Immature natural killer cell (primary cell): ENCODE measurements around the gene PIEZO2. TPM values are rescaled to one million over a fixed set of nuclear protein-coding genes. Genes with fewer than 3 reads are reported as not detected.

ENCODE experiments used
- DNase-seq, 3 donors: peaks; one replicate each; pipeline ENCODE4 v3.0.0; 2022; ENCODE audit warnings: mixed read lengths in 1 of 3
- H3K27ac Mint-ChIP-seq, 6 donors: one replicate each; pipeline ENCODE4 v1.8.0; 2020; ENCODE audit warnings: mixed read lengths in 6 of 6, mild to moderate bottlenecking in 5 of 6, inconsistent platforms in 4 of 6, moderate library complexity in 3 of 6
- H3K27me3 Mint-ChIP-seq, 3 donors: one replicate each; pipeline ENCODE4 v1.8.0; 2020 to 2021; ENCODE audit warnings: low read depth in 3 of 3, mild to moderate bottlenecking in 3 of 3, mixed read lengths in 3 of 3, moderate library complexity in 3 of 3, inconsistent platforms in 1 of 3
- H3K36me3 Mint-ChIP-seq, 3 donors: one replicate each; pipeline ENCODE4 v1.8.0; 2020; ENCODE audit warnings: mixed read lengths in 3 of 3, inconsistent platforms in 2 of 3, mild to moderate bottlenecking in 2 of 3
- H3K4me1 Mint-ChIP-seq, 2 donors: one replicate each; pipeline ENCODE4 v1.8.0; 2020; ENCODE audit warnings: inconsistent platforms in 2 of 2, mild to moderate bottlenecking in 2 of 2, mixed read lengths in 2 of 2, moderate library complexity in 1 of 2
- H3K4me3 Mint-ChIP-seq, 5 donors: one replicate each; pipeline ENCODE4 v1.8.0; 2020; ENCODE audit warnings: mild to moderate bottlenecking in 5 of 5, mixed read lengths in 5 of 5, inconsistent platforms in 3 of 5, moderate library complexity in 3 of 5
- H3K9me3 Mint-ChIP-seq, 6 donors: one replicate each; pipeline ENCODE4 v1.8.0; 2020; ENCODE audit warnings: mild to moderate bottlenecking in 6 of 6, mixed read lengths in 6 of 6, inconsistent platforms in 4 of 6, moderate library complexity in 3 of 6
- polyA plus RNA-seq, 3 donors: library from polyadenylated mRNA; unstranded; fragments of 300-500 nt; fragmentation: Illumina TruSeq; gene quantifications; one replicate each; pipeline ENCODE4 v1.2.3, GENCODE V29; 2021

The PIEZO2 gene
- polyA plus RNA-seq, 3 donors from 2014 or later, result not detected

DNA sequence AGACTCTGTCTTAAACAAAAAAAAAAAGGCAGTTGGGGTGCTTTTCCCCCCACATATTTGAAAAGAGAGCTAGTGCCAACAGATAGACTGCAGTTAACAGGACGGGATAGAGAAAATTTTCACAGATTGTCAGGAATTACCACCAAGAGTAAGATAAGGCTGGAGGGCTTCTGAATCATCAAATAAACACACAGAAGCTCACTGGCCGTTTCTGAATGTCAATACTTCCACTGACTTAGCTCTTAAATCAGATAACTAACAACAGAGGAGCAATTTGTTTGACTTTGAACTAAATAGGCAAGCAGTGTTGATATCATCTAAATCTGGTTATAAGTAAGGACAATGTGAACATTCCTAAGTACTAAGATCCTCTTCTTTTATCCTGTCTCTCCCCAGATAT lies 34.7 kb downstream of the PIEZO2 start:
- Mint-ChIP-seq H3K9me3 (peaks cover 0 to 9% (median 0%) of the 10 kb centered on the region in 6 donors), H3K36me3 (no peaks in the 10 kb centered on the region), H3K4me1 (no peaks in the 10 kb centered on the region), H3K27ac (no peak overlapping the region), H3K27me3 (no peaks in the 10 kb centered on the region), H3K4me3 (no peak overlapping the region)
- DNase-seq, result no peak

DNA sequence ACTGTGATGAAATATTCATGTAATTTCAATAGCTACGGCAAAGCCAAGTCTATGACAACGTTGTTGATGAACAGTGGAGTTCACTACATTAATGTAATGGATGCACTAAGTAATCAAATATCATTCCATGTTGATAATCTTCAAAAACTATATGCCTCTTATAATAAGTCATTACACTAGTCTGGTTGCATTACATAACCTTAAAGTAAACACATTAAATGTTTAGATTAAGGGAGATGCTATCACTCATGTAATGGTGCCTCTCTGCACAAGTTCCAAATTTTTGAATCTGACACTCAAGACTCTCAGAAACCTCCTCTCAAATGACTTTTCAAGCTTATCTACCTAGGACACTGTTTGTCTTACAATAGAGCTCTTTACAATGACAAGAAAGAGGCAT lies 35.4 kb downstream of the PIEZO2 start:
- no peak overlapping the region for H3K27ac Mint-ChIP-seq
- no peak overlapping the region for H3K4me3 Mint-ChIP-seq
- H3K4me1 Mint-ChIP-seq, result no peaks in the 10 kb centered on the region
- DNase-seq, result no peak
- no peaks in the 10 kb centered on the region for H3K27me3 Mint-ChIP-seq
- H3K9me3 Mint-ChIP-seq, result peaks cover 0 to 9% (median 0%) of the 10 kb centered on the region in 6 donors
- no peaks in the 10 kb centered on the region for H3K36me3 Mint-ChIP-seq

GRCh38 chr18:11113046-11113548 lies 36.3 kb downstream of the PIEZO2 start:
- Mint-ChIP-seq H3K27ac (no peak overlapping the region), H3K4me3 (no peak overlapping the region), H3K27me3 (no peaks in the 10 kb centered on the region), H3K4me1 (no peaks in the 10 kb centered on the region), H3K9me3 (peaks cover 0 to 9% (median 0%) of the 10 kb centered on the region in 6 donors), H3K36me3 (no peaks in the 10 kb centered on the region)
- DNase-seq, result no peak

DNA sequence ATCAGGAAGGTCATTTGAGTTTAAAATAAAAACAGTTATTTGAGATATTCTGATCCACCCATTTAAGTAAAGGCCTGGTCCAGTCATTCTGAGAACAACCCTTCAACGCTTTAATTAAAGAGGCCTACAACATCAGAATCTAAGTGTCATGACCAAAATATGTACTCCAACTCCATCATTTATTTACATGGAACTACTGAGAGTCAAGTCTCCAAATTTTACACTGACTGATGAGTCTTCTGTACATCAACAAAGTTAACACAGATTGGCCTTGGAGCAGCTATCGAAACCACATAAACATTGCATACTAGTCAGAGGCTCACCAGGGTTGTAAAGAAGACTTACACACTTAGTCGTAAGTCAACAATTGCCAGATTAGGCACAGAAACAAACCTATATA lies 37.1 kb downstream of the PIEZO2 start:
- no peak overlapping the region for H3K27ac Mint-ChIP-seq
- DNase-seq, result no peak
- no peaks in the 10 kb centered on the region for H3K27me3 Mint-ChIP-seq

GRCh38 chr18:11110509-11110908 lies 38.9 kb downstream of the PIEZO2 start:
- Mint-ChIP-seq H3K27ac (no peak overlapping the region), H3K4me1 (no peaks in the 10 kb centered on the region), H3K9me3 (peaks cover 0 to 9% (median under 1%) of the 10 kb centered on the region in 6 donors), H3K4me3 (no peak overlapping the region), H3K27me3 (no peaks in the 10 kb centered on the region), H3K36me3 (no peaks in the 10 kb centered on the region)
- no peak for DNase-seq

More for the DNA sequence above, 37.1 kb downstream of the PIEZO2 start:
- Mint-ChIP-seq H3K4me3 (no peak overlapping the region), H3K36me3 (no peaks in the 10 kb centered on the region), H3K4me1 (no peaks in the 10 kb centered on the region), H3K9me3 (peaks cover 0 to 9% (median 0%) of the 10 kb centered on the region in 6 donors)

DNA sequence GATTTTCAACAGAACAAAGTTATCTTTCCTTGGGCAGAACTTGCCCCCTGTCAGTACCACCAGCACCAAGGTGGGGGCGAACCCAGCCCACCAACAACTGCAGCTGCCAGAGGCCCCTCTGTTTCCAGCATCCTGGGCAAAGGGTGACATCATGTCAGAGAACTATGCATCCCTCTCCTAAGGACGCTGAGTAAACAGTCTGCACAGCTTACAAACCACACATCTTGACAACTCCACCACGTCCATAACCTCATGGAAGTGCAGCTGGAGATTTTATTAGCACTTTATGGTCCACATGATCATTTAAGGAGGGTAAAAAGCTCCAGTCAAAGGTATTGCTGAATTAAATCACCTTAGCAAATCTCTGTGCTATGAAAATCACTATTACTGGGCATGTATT lies 40.4 kb downstream of the PIEZO2 start:
- no peaks in the 10 kb centered on the region for H3K36me3 Mint-ChIP-seq
- no peak overlapping the region for H3K4me3 Mint-ChIP-seq
- no peaks in the 10 kb centered on the region for H3K4me1 Mint-ChIP-seq
- peaks cover 0 to 9% (median under 1%) of the 10 kb centered on the region in 6 donors for H3K9me3 Mint-ChIP-seq
- H3K27ac Mint-ChIP-seq, result no peak overlapping the region
- DNase-seq, result no peak
- no peaks in the 10 kb centered on the region for H3K27me3 Mint-ChIP-seq

GRCh38 chr18:11106894-11107293 lies 42.5 kb downstream of the PIEZO2 start:
- Mint-ChIP-seq H3K27me3 (no peaks in the 10 kb centered on the region), H3K4me3 (no peak overlapping the region), H3K9me3 (peaks cover 0 to 3% (median under 1%) of the 10 kb centered on the region in 6 donors), H3K27ac (no peak overlapping the region), H3K4me1 (no peaks in the 10 kb centered on the region), H3K36me3 (no peaks in the 10 kb centered on the region)
- DNase-seq, result no peak

GRCh38 chr18:11105463-11105862 lies 43.9 kb downstream of the PIEZO2 start:
- no peak overlapping the region for H3K4me3 Mint-ChIP-seq
- H3K27ac Mint-ChIP-seq, result no peak overlapping the region
- H3K4me1 Mint-ChIP-seq, result no peaks in the 10 kb centered on the region
- H3K9me3 Mint-ChIP-seq, result peaks cover 0 to 3% (median 0%) of the 10 kb centered on the region in 6 donors
- DNase-seq, result no peak
- H3K27me3 Mint-ChIP-seq, result no peaks in the 10 kb centered on the region
- no peaks in the 10 kb centered on the region for H3K36me3 Mint-ChIP-seq

DNA sequence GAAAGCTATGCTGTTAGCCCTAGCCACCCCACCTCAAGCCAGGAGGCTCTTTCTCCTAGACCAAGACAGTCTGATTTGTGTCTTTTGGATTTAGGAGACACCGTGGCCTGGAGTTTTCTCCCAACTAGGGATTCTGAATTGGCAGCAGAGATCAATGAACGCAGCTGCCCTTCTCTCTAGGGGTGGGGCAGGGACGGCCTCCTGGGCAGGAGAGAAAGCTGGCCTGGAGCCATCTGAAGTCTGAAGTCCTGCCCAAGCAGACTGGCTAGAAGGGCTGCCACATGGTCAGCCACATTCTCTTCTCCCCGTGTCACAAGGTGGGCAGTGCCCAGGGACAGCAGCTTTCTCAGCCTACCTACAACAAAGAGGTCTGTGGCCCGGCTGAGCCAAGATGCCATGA lies 45.1 kb downstream of the PIEZO2 start:
- Mint-ChIP-seq H3K27me3 (no peaks in the 10 kb centered on the region), H3K36me3 (no peaks in the 10 kb centered on the region), H3K4me1 (no peaks in the 10 kb centered on the region), H3K27ac (no peak overlapping the region), H3K9me3 (peaks cover 0 to 5% (median 0%) of the 10 kb centered on the region in 6 donors), H3K4me3 (no peak overlapping the region)
- no peak for DNase-seq

- Mint-ChIP-seq H3K9me3 (peaks cover 0 to 18% (median 0%) of the 10 kb centered on the region in 6 donors), H3K4me3 (no peak overlapping the region), H3K27me3 (no peaks in the 10 kb centered on the region), H3K27ac (no peak overlapping the region), H3K36me3 (no peaks in the 10 kb centered on the region), H3K4me1 (no peaks in the 10 kb centered on the region)
- DNase-seq, result no peak
These were observed 52.3 kb downstream of the PIEZO2 start for GRCh38 chr18:11096839-11097750.

- peaks cover 0 to 18% (median 0%) of the 10 kb centered on the region in 6 donors for H3K9me3 Mint-ChIP-seq
- no peaks in the 10 kb centered on the region for H3K4me1 Mint-ChIP-seq
- H3K36me3 Mint-ChIP-seq, result no peaks in the 10 kb centered on the region
- H3K4me3 Mint-ChIP-seq, result no peak overlapping the region
- H3K27me3 Mint-ChIP-seq, result no peaks in the 10 kb centered on the region
- H3K27ac Mint-ChIP-seq, result no peak overlapping the region
- no peak for DNase-seq
These were observed 53.0 kb downstream of the PIEZO2 start for GRCh38 chr18:11096411-11096810.

GRCh38 chr18:11095674-11096293 lies 53.6 kb downstream of the PIEZO2 start:
- Mint-ChIP-seq H3K36me3 (no peaks in the 10 kb centered on the region), H3K27me3 (no peaks in the 10 kb centered on the region), H3K9me3 (peaks cover 0 to 18% (median 0%) of the 10 kb centered on the region in 6 donors), H3K27ac (no peak overlapping the region), H3K4me3 (no peak overlapping the region), H3K4me1 (no peaks in the 10 kb centered on the region)
- no peak for DNase-seq

GRCh38 chr18:11095211-11095610 lies 54.2 kb downstream of the PIEZO2 start:
- H3K4me1 Mint-ChIP-seq, result no peaks in the 10 kb centered on the region
- no peak for DNase-seq
- H3K27ac Mint-ChIP-seq, result no peak overlapping the region
- no peak overlapping the region for H3K4me3 Mint-ChIP-seq
- H3K27me3 Mint-ChIP-seq, result no peaks in the 10 kb centered on the region
- H3K36me3 Mint-ChIP-seq, result no peaks in the 10 kb centered on the region
- peaks cover 0 to 15% (median under 1%) of the 10 kb centered on the region in 6 donors for H3K9me3 Mint-ChIP-seq

DNA sequence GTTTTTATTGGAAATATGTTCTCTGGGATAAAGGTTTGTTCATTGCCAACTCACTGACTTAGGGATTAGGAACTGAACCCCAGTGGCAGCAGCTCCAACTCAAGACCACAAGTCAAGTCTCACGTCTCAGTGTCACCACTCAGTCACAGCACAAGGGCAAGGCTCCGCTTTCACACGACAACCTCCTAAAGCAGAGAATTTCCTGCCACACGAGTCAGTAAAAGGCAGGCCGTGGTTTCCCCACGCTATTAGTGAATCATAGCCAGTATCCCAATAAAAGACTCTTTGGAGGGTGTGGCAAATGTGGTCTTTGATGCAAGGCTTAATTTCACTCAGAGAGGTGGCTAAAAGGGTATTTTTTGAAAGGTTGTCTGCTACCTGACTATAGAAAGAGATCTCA lies 57.6 kb downstream of the PIEZO2 start:
- Mint-ChIP-seq H3K4me1 (no peaks in the 10 kb centered on the region), H3K27ac (no peak overlapping the region), H3K4me3 (no peak overlapping the region), H3K36me3 (no peaks in the 10 kb centered on the region), H3K27me3 (peaks cover 0 to 7% (median 0%) of the 10 kb centered on the region in 3 donors), H3K9me3 (peaks cover 0 to 13% (median 2%) of the 10 kb centered on the region in 6 donors)
- no peak for DNase-seq
